HepG2 (cell line): Measurements from ENCODE around the gene ADAD2. TPM values are rescaled to one million over a fixed set of nuclear protein-coding genes. Genes with fewer than 3 reads are reported as not detected.

ENCODE experiments used
- ATAC-seq: fragments of 200-7000 bp; cut with Tn5 transposase; 3 replicates; pipeline ENCODE4 v1.9.1; 2020; ENCODE audit warnings: mild to moderate bottlenecking, moderate library complexity
- BruUV-seq: library from RNA; stranded (reverse); fragments of 400-500 nt; replicated peaks from 2 replicates; lab custom pipeline; 2021; lab: Mats Ljungman, UMichigan
- CTCF ChIA-PET: fragments of 300-600 bp; formaldehyde crosslinking; extraction: SDS; loops from one replicate; lab custom pipeline; 2021; ENCODE audit warnings: low total read pairs, inconsistent platforms, low intra/inter-chr PET ratio; lab: Yijun Ruan, JAX
- POLR2A ChIA-PET: fragments of 350-600 bp; sonication (Branson Sonifier 250); formaldehyde crosslinking; loops from one replicate; lab custom pipeline; 2020; ENCODE audit warnings: antibody characterized with exemption, inconsistent platforms; lab: Yijun Ruan, JAX
- DNase-seq: peaks from one replicate; pipeline ENCODE4 v3.0.0-alpha.2; 2015; ENCODE audit warnings: low spot score
- FAIRE-seq: peaks from 3 replicates; lab custom pipeline; 2011; peaks lifted over from hg19 to GRCh38; lab: Jason Lieb, UNC
- H2AFZ ChIP-seq: one replicate; pipeline ENCODE4 v1.6.1; 2011; ENCODE audit warnings: low read length, inconsistent platforms
- H3K27ac ChIP-seq: fragments of 300-600 bp; 3 replicates; pipeline ENCODE4 v1.8.0; 2011; ENCODE audit warnings: mixed run types, mild to moderate bottlenecking, mixed read lengths, low read length, inconsistent platforms; ENCODE audit not compliant: insufficient read depth; ENCODE audit errors: extremely low read length
- H3K27me3 ChIP-seq, 2 experiments: fragments of 200-600 bp in 1 of 2; 2 replicates in 1 of 2; 3 replicates in 1 of 2; pipeline versions ENCODE4 v1.6.0 to v1.8.0; 2011; ENCODE audit warnings: low read length in 2 of 2, mild to moderate bottlenecking in 2 of 2, moderate library complexity in 2 of 2, inconsistent platforms in 1 of 2; ENCODE audit not compliant: insufficient read depth in 2 of 2, control insufficient read depth in 1 of 2
- H3K36me3 ChIP-seq, 2 experiments: fragments of 200-600 bp in 1 of 2; replicated peaks in 1 of 2; 2 replicates in 1 of 2; 3 replicates in 1 of 2; pipeline versions ENCODE4 v1.5.1 to v1.8.0; 2011; ENCODE audit warnings: low read length in 2 of 2, inconsistent platforms in 1 of 2; ENCODE audit not compliant: insufficient read depth in 2 of 2, control insufficient read depth in 1 of 2
- H3K4me1 ChIP-seq: 2 replicates; pipeline ENCODE4 v1.5.1; 2012; ENCODE audit warnings: low read length, inconsistent platforms; ENCODE audit not compliant: insufficient read depth
- H3K4me2 ChIP-seq: 2 replicates; pipeline ENCODE4 v1.6.0; 2011; ENCODE audit warnings: low read depth, low read length, inconsistent platforms
- H3K4me3 ChIP-seq, 3 experiments: fragments of 200-600 bp in 1 of 3; sonication (generic), shearing (Covaris generic) in 1 of 3; replicated peaks in 1 of 3; 2 replicates each; pipeline ENCODE4 v1.5.1; 2011 to 2016; ENCODE audit warnings: low read length in 3 of 3, inconsistent platforms in 2 of 3, low read depth in 2 of 3, mild to moderate bottlenecking in 2 of 3, control low read depth in 1 of 3, mixed read lengths in 1 of 3; ENCODE audit not compliant: insufficient read depth in 1 of 3
- H3K79me2 ChIP-seq: one replicate; pipeline ENCODE4 v1.6.1; 2011; ENCODE audit warnings: low read length, inconsistent platforms; ENCODE audit not compliant: insufficient read depth
- H3K9ac ChIP-seq: 2 replicates; pipeline ENCODE4 v1.6.0; 2011; ENCODE audit warnings: mild to moderate bottlenecking, low read depth, low read length, inconsistent platforms; ENCODE audit not compliant: insufficient read depth
- H3K9me3 ChIP-seq: 2 replicates; pipeline ENCODE4 v1.5.1; 2012; ENCODE audit warnings: mild to moderate bottlenecking, low read length
- H4K20me1 ChIP-seq: 2 replicates; pipeline ENCODE4 v1.6.0; 2011; ENCODE audit warnings: inconsistent platforms, mild to moderate bottlenecking, low read length, moderate library complexity; ENCODE audit not compliant: insufficient read depth
- BRCA1 ChIP-seq: sonication (generic); formaldehyde crosslinking; IDR thresholded peaks from 2 replicates; pipeline ENCODE4 v1.4.0; 2020; ENCODE audit warnings: missing genetic modification reagents
- CAMTA2 ChIP-seq: sonication (generic); formaldehyde crosslinking; IDR thresholded peaks from 2 replicates; pipeline ENCODE4 v1.4.0; 2020; ENCODE audit warnings: mild to moderate bottlenecking, missing genetic modification reagents, borderline replicate concordance
- HNRNPUL1 ChIP-seq: fragments of 200-400 bp; formaldehyde crosslinking; IDR thresholded peaks from 2 replicates; pipeline ENCODE4 v1.6.1; 2017; ENCODE audit warnings: low read depth, mild to moderate bottlenecking, low read length, moderate library complexity
- JUND ChIP-seq: sonication (generic); formaldehyde crosslinking; IDR thresholded peaks from 2 replicates; pipeline ENCODE4 v1.8.0; 2022; ENCODE audit warnings: mild to moderate bottlenecking, missing genetic modification reagents
- PAX8 ChIP-seq: sonication (generic); formaldehyde crosslinking; IDR thresholded peaks from 2 replicates; pipeline ENCODE4 v1.8.0; 2022; ENCODE audit warnings: mild to moderate bottlenecking, missing genetic modification reagents, borderline replicate concordance
- PCBP2 ChIP-seq: fragments of 200-400 bp; formaldehyde crosslinking; optimal IDR thresholded peaks from 2 replicates; pipeline ENCODE3; 2018; ENCODE audit warnings: low read length, low read depth; ENCODE audit not compliant: poor library complexity, severe bottlenecking
- RORA ChIP-seq: sonication (generic); formaldehyde crosslinking; IDR thresholded peaks from 2 replicates; pipeline ENCODE4 v1.5.0; 2020; ENCODE audit warnings: mild to moderate bottlenecking, missing genetic modification reagents, moderate library complexity
- SMAD9 ChIP-seq: sonication (generic); formaldehyde crosslinking; IDR thresholded peaks from 2 replicates; pipeline ENCODE4 v1.5.1; 2020; ENCODE audit warnings: mild to moderate bottlenecking, missing genetic modification reagents
- SNAI1 ChIP-seq: sonication (generic); formaldehyde crosslinking; IDR thresholded peaks from 2 replicates; pipeline ENCODE4 v1.5.0; 2020; ENCODE audit warnings: mild to moderate bottlenecking, missing genetic modification reagents, borderline replicate concordance
- TRIM24 ChIP-seq: sonication (generic); formaldehyde crosslinking; IDR thresholded peaks from 2 replicates; pipeline ENCODE4 v1.8.0; 2022; ENCODE audit warnings: mild to moderate bottlenecking, missing genetic modification reagents
- ZBTB26 ChIP-seq: IDR thresholded peaks from 2 replicates; pipeline ENCODE4 v1.6.1; 2016; ENCODE audit warnings: missing compliant biosample characterization, missing genetic modification reagents, borderline replicate concordance
- ZNF33A ChIP-seq: sonication (generic); formaldehyde crosslinking; IDR thresholded peaks from 2 replicates; pipeline ENCODE4 v1.5.1; 2020; ENCODE audit warnings: missing genetic modification reagents, mild to moderate bottlenecking, moderate library complexity, borderline replicate concordance
- ZNF605 ChIP-seq: sonication (generic); formaldehyde crosslinking; IDR thresholded peaks from 2 replicates; pipeline ENCODE4 v1.8.0; 2022; ENCODE audit warnings: mild to moderate bottlenecking, missing genetic modification reagents
- ZNF607 ChIP-seq: sonication (generic); formaldehyde crosslinking; IDR thresholded peaks from 2 replicates; pipeline ENCODE4 v1.5.1; 2020; ENCODE audit warnings: missing genetic modification reagents, mild to moderate bottlenecking, borderline replicate concordance
- ZNF678 ChIP-seq: sonication (generic); formaldehyde crosslinking; IDR thresholded peaks from 2 replicates; pipeline ENCODE4 v1.4.0; 2020; ENCODE audit warnings: mild to moderate bottlenecking, missing genetic modification reagents
- ZNF816 ChIP-seq: sonication (generic); formaldehyde crosslinking; IDR thresholded peaks from 2 replicates; pipeline ENCODE4 v1.8.0; 2022; ENCODE audit warnings: missing genetic modification reagents, mild to moderate bottlenecking, borderline replicate concordance
- ZNF883 ChIP-seq: sonication (generic); formaldehyde crosslinking; IDR thresholded peaks from 2 replicates; pipeline ENCODE4 v1.5.1; 2020; ENCODE audit warnings: mild to moderate bottlenecking, missing genetic modification reagents; ENCODE audit errors: not compliant biosample characterization
- ZSCAN20 ChIP-seq: sonication (generic); formaldehyde crosslinking; IDR thresholded peaks from 2 replicates; pipeline ENCODE4 v1.4.0; 2020; ENCODE audit warnings: missing genetic modification reagents, mild to moderate bottlenecking, borderline replicate concordance
- WGBS: methylation state at CpG from one replicate; pipeline ENCODE4 v1.1.6; 2017; ENCODE audit warnings: low lambda C conversion rate; 5-methylcytosine and 5-hydroxymethylcytosine counted together
- in situ Hi-C: cut with HindIII; loops from 2 replicates; pipeline ENCODE4 v1.10.0; 2017; ENCODE audit warnings: low pct_unique_long_range_greater_than_20kb; ENCODE audit not compliant: extremely low pct_ligation_motif_present
- intact Hi-C: fragments of 100-400 bp; cut with micrococcal nuclease; formaldehyde crosslinking; loops from one replicate; pipeline ENCODE4 v1.10.0; 2022; ENCODE audit not compliant: unreplicated experiment
- polyA plus RNA-seq, 8 experiments: library from polyadenylated mRNA; depleted of rRNA in 3 of 8; stranded (reverse) in 7 of 8; unstranded in 1 of 8; fragments of >200 nt; fragmentation: Illumina TruSeq in 4 of 8; extraction: Trizol in 4 of 8; gene quantifications; 2 replicates each; pipeline versions ENCODE4 v1.2.1 to v1.2.3, GENCODE V29; 2011 to 2016; ENCODE audit warnings: low read depth in 4 of 8, missing spikeins in 1 of 8, mixed read lengths in 1 of 8; ENCODE audit not compliant: insufficient read depth in 1 of 8
- total RNA-seq, 5 experiments: library from RNA; depleted of rRNA; stranded (reverse); fragments of >200 nt; fragmentation: Illumina TruSeq; extraction: Trizol; gene quantifications; 2 replicates each; pipeline ENCODE4 v1.2.3, GENCODE V29; 2016; ENCODE audit warnings: low read depth in 1 of 5

Gene ADAD2
- total and polyA plus RNA-seq, 2 of the 13 experiments (the other 11 are each of a cell fraction or from before 2014, with no cell fraction given): not detected

GRCh38 chr16:84196727-84197394 is 5.9 kb downstream of the ADAD2 start:
- POLR2A ChIA-PET: no interaction called here

GRCh38 chr16:84197466-84198128 is 6.6 kb downstream of the ADAD2 start:
- no peak for FAIRE-seq
- H3K4me3 ChIP-seq: no peak overlapping the region
- DNase-seq: no peak
- ChIA-PET CTCF (no interaction called here), POLR2A (no interaction called here)
- no peak overlapping the region for H2AFZ ChIP-seq
- in situ Hi-C loops (loop anchor here (25.0 kb wide), 1 partner anchor 235 kb away; the partner anchor contains the start of genes NECAB2 and OSGIN1), intact Hi-C loops (loop anchor here (5.0 kb wide), 1 partner anchor 535 kb away; no protein-coding TSS in a partner anchor)
- no peaks in the 10 kb centered on the region for H3K9me3 ChIP-seq
- peaks cover 25 to 81% of the 10 kb centered on the region in 2 experiments; a peak in 4 of 5 replicates for H3K27me3 ChIP-seq
- no peak overlapping the region for H3K27ac ChIP-seq
- H4K20me1 ChIP-seq: no peaks in the 10 kb centered on the region
- WGBS: 63% methylated on average over 8 of the region's 14 CpGs
- no peaks in the 10 kb centered on the region for H3K36me3 ChIP-seq
- H3K79me2 ChIP-seq: no peaks in the 10 kb centered on the region
- no peak overlapping the region for H3K4me2 ChIP-seq
- peak; percentile 8; the same call in 2 of the 3 replicates for ATAC-seq
- BruUV-seq: no TSS peak
- no peaks in the 10 kb centered on the region for H3K4me1 ChIP-seq
- H3K9ac ChIP-seq: no peak overlapping the region
- TF ChIP-seq ZNF607 (no peak), ZNF816 (no peak), TRIM24 (no peak), ZBTB26 (CRISPR knock-in tag) (no peak), PCBP2 (no peak), CAMTA2 (CRISPR knock-in tag) (no peak), ZNF33A (no peak), BRCA1 (no peak), ZNF678 (no peak), RORA (CRISPR knock-in tag) (no peak), ZNF883 (CRISPR knock-in tag) (no peak), SMAD9 (CRISPR knock-in tag) (no peak), HNRNPUL1 (no peak), PAX8 (CRISPR knock-in tag) (no peak)

More at GRCh38 chr16:84196727-84197394, 5.9 kb downstream of the ADAD2 start:
- no peaks in the 10 kb centered on the region for H3K4me1 ChIP-seq
- DNase-seq: no peak
- TF ChIP-seq ZNF605 (CRISPR knock-in tag): no peak
- no peak for TF ChIP-seq SNAI1 (CRISPR knock-in tag)
- TF ChIP-seq ZSCAN20: no peak
- no peak for TF ChIP-seq JUND (CRISPR knock-in tag)
- in situ Hi-C loops: loop anchor here (25.0 kb wide), 1 partner anchor 235 kb away; the partner anchor contains the start of genes NECAB2 and OSGIN1
- CTCF ChIA-PET: no interaction called here
- BruUV-seq: no TSS peak
- no peak for FAIRE-seq
- H4K20me1 ChIP-seq: no peaks in the 10 kb centered on the region
- H3K9ac ChIP-seq: no peak overlapping the region
- H3K4me2 ChIP-seq: peak overlapping the region; percentile 13; the same call in 1 of the 2 replicates
- 9% methylated on average over 14 of the region's 16 CpGs for WGBS
- no peak overlapping the region for H2AFZ ChIP-seq
- H3K27me3 ChIP-seq: peaks cover 25 to 83% of the 10 kb centered on the region in 2 experiments; a peak in 4 of 5 replicates
- H3K79me2 ChIP-seq: no peaks in the 10 kb centered on the region
- ATAC-seq: peak; percentile 56
- intact Hi-C loops: loop anchor here (5.0 kb wide), 1 partner anchor 535 kb away; no protein-coding TSS in a partner anchor
- H3K27ac ChIP-seq: no peak overlapping the region
- no peak overlapping the region for H3K4me3 ChIP-seq
- H3K9me3 ChIP-seq: no peaks in the 10 kb centered on the region
- no peaks in the 10 kb centered on the region for H3K36me3 ChIP-seq
